Astrocyte (in vitro differentiated cells and primary cell): ENCODE results near the gene RTN4IP1. TPM values are rescaled to one million over a fixed set of nuclear protein-coding genes. Genes with fewer than 3 reads are reported as not detected.

Experiments used
- DNase-seq: peaks from one replicate; pipeline ENCODE4 v3.0.0-alpha.2; 2010; ENCODE audit warnings: low read depth
- FAIRE-seq: peaks from 2 replicates; lab custom pipeline; 2011; peaks lifted over from hg19 to GRCh38; lab: Jason Lieb, UNC
- H2AFZ ChIP-seq: 2 replicates; pipeline ENCODE4 v1.6.0; 2012; ENCODE audit warnings: low read depth, low read length, inconsistent platforms
- H3K27ac ChIP-seq: 2 replicates; pipeline ENCODE4 v1.5.1; 2011; ENCODE audit warnings: low read depth, low read length, inconsistent platforms
- H3K27me3 ChIP-seq: 2 replicates; pipeline ENCODE4 v1.6.0; 2011; ENCODE audit warnings: low read length, inconsistent platforms; ENCODE audit not compliant: insufficient read depth
- H3K36me3 ChIP-seq: 2 replicates; pipeline ENCODE4 v1.5.1; 2011; ENCODE audit warnings: low read length, inconsistent platforms; ENCODE audit not compliant: insufficient read depth
- H3K4me1 ChIP-seq: 2 replicates; pipeline ENCODE4 v1.5.1; 2011; ENCODE audit warnings: low read length, inconsistent platforms; ENCODE audit not compliant: insufficient read depth
- H3K4me2 ChIP-seq: 2 replicates; pipeline ENCODE4 v1.6.0; 2012; ENCODE audit warnings: low read length, inconsistent platforms
- H3K4me3 ChIP-seq: 2 replicates; pipeline ENCODE4 v1.5.1; 2011; ENCODE audit warnings: low read depth, mild to moderate bottlenecking, low read length, inconsistent platforms; ENCODE audit not compliant: insufficient read depth
- H3K79me2 ChIP-seq: 2 replicates; pipeline ENCODE4 v1.6.0; 2012; ENCODE audit warnings: mild to moderate bottlenecking, low read length, inconsistent platforms; ENCODE audit not compliant: insufficient read depth
- H3K9ac ChIP-seq: 2 replicates; pipeline ENCODE4 v1.6.0; 2012; ENCODE audit warnings: mild to moderate bottlenecking, low read length, inconsistent platforms
- H3K9me3 ChIP-seq: 2 replicates; pipeline ENCODE4 v1.5.1; 2012; ENCODE audit warnings: low read depth, mild to moderate bottlenecking, low read length, inconsistent platforms; ENCODE audit not compliant: insufficient read depth
- H4K20me1 ChIP-seq: 2 replicates; pipeline ENCODE4 v1.6.0; 2012; ENCODE audit warnings: low read length, inconsistent platforms; ENCODE audit not compliant: insufficient read depth
- H3K27ac Mint-ChIP-seq: one replicate; pipeline ENCODE4 v1.8.0; 2021; ENCODE audit warnings: mild to moderate bottlenecking, mixed read lengths; ENCODE audit not compliant: unreplicated experiment
- H3K27me3 Mint-ChIP-seq: one replicate; pipeline ENCODE4 v1.8.0; 2021; ENCODE audit warnings: low read depth, mixed read lengths; ENCODE audit not compliant: unreplicated experiment
- H3K36me3 Mint-ChIP-seq: one replicate; pipeline ENCODE4 v1.8.0; 2021; ENCODE audit warnings: low read depth, mixed read lengths; ENCODE audit not compliant: unreplicated experiment
- H3K4me1 Mint-ChIP-seq: one replicate; pipeline ENCODE4 v1.8.0; 2021; ENCODE audit warnings: low read depth, mixed read lengths; ENCODE audit not compliant: unreplicated experiment
- H3K4me3 Mint-ChIP-seq: one replicate; pipeline ENCODE4 v1.8.0; 2021; ENCODE audit warnings: mild to moderate bottlenecking, moderate library complexity, mixed read lengths; ENCODE audit not compliant: unreplicated experiment
- H3K9me3 Mint-ChIP-seq: one replicate; pipeline ENCODE4 v1.8.0; 2021; ENCODE audit warnings: mild to moderate bottlenecking, mixed read lengths; ENCODE audit not compliant: unreplicated experiment
- CTCF ChIP-seq: IDR thresholded peaks from 2 replicates; pipeline ENCODE4 v1.5.1; 2011; ENCODE audit warnings: low read depth, mild to moderate bottlenecking, inconsistent platforms, low read length, moderate library complexity; ENCODE audit not compliant: insufficient read depth
- EZH2 ChIP-seq: IDR thresholded peaks from 2 replicates; pipeline ENCODE4 v1.6.1; 2012; ENCODE audit warnings: mild to moderate bottlenecking, low read length, inconsistent platforms; ENCODE audit not compliant: insufficient read depth
- total RNA-seq: library from RNA; stranded (reverse); gene quantifications from 2 replicates; pipeline ENCODE4 v1.2.1, GENCODE V29; 2021

The RTN4IP1 gene
- total RNA-seq, 1 donor from 2014 or later: 5.3 TPM

GRCh38 chr6:106648651-106649308, 19.5 kb upstream of the RTN4IP1 start:
- H3K9ac ChIP-seq: no peak overlapping the region
- H3K4me3 Mint-ChIP-seq: no peak overlapping the region
- DNase-seq (no peak), FAIRE-seq (peak; percentile 23)
- H3K4me2 ChIP-seq: no peak overlapping the region
- H3K4me3 ChIP-seq: no peak overlapping the region
- H3K36me3 Mint-ChIP-seq: peaks cover 13% of the 10 kb centered on the region
- H3K79me2 ChIP-seq: no peaks in the 10 kb centered on the region
- H3K9me3 Mint-ChIP-seq: peaks cover 2% of the 10 kb centered on the region
- H3K27ac ChIP-seq: no peak overlapping the region
- TF ChIP-seq EZH2 (no peak), CTCF (no peak)
- H3K27me3 Mint-ChIP-seq: no peaks in the 10 kb centered on the region
- H2AFZ ChIP-seq: no peak overlapping the region
- H3K4me1 ChIP-seq: no peaks in the 10 kb centered on the region
- no peaks in the 10 kb centered on the region for H3K4me1 Mint-ChIP-seq
- H3K27me3 ChIP-seq: no peaks in the 10 kb centered on the region
- H3K36me3 ChIP-seq: peaks cover 12% of the 10 kb centered on the region
- no peaks in the 10 kb centered on the region for H4K20me1 ChIP-seq
- no peaks in the 10 kb centered on the region for H3K9me3 ChIP-seq
- no peak overlapping the region for H3K27ac Mint-ChIP-seq

GRCh38 chr6:106643061-106643460, 13.8 kb upstream of the RTN4IP1 start:
- Histone ChIP-seq H3K27me3 (no peaks in the 10 kb centered on the region), H2AFZ (no peak overlapping the region), H3K27ac (no peak overlapping the region), H3K4me2 (no peak overlapping the region), H3K9ac (no peak overlapping the region), H3K4me1 (no peaks in the 10 kb centered on the region), H3K4me3 (no peak overlapping the region), H3K36me3 (peaks cover 5% of the 10 kb centered on the region), H3K9me3 (no peaks in the 10 kb centered on the region), H4K20me1 (peaks cover 11% of the 10 kb centered on the region), H3K79me2 (peaks cover 11% of the 10 kb centered on the region)
- Mint-ChIP-seq H3K36me3 (peaks cover 7% of the 10 kb centered on the region), H3K27ac (no peak overlapping the region), H3K4me3 (no peak overlapping the region), H3K9me3 (peaks cover 2% of the 10 kb centered on the region), H3K27me3 (no peaks in the 10 kb centered on the region), H3K4me1 (no peaks in the 10 kb centered on the region)
- FAIRE-seq (no peak), DNase-seq (no peak)
- no peak for TF ChIP-seq EZH2
- no peak for TF ChIP-seq CTCF

GRCh38 chr6:106642476-106642875, 13.2 kb upstream of the RTN4IP1 start:
- H3K27me3 Mint-ChIP-seq: no peaks in the 10 kb centered on the region
- peaks cover 5% of the 10 kb centered on the region for H3K36me3 ChIP-seq
- no peak overlapping the region for H3K27ac ChIP-seq
- FAIRE-seq (no peak), DNase-seq (no peak)
- peaks cover 11% of the 10 kb centered on the region for H4K20me1 ChIP-seq
- no peak for TF ChIP-seq CTCF
- TF ChIP-seq EZH2: no peak
- no peaks in the 10 kb centered on the region for H3K4me1 ChIP-seq
- peaks cover 7% of the 10 kb centered on the region for H3K36me3 Mint-ChIP-seq
- no peak overlapping the region for H2AFZ ChIP-seq
- H3K9me3 ChIP-seq: no peaks in the 10 kb centered on the region
- H3K4me3 ChIP-seq: no peak overlapping the region
- peaks cover 2% of the 10 kb centered on the region for H3K9me3 Mint-ChIP-seq
- no peak overlapping the region for H3K4me3 Mint-ChIP-seq
- H3K27ac Mint-ChIP-seq: no peak overlapping the region
- no peaks in the 10 kb centered on the region for H3K27me3 ChIP-seq
- H3K4me2 ChIP-seq: no peak overlapping the region
- no peak overlapping the region for H3K9ac ChIP-seq
- peaks cover 15% of the 10 kb centered on the region for H3K79me2 ChIP-seq
- peaks cover 4% of the 10 kb centered on the region for H3K4me1 Mint-ChIP-seq
